Liver (tissue), 9 donors: ENCODE measurements around the gene DCHS2. TPM values are rescaled to one million over a fixed set of nuclear protein-coding genes. Genes with fewer than 3 reads are reported as not detected.

ENCODE experiments used
- DNase-seq: peaks from one replicate; pipeline ENCODE4 v3.0.0-alpha.2; 2017; ENCODE audit warnings: low spot score
- H3K27ac ChIP-seq, 2 donors: one replicate each; pipeline ENCODE4 v1.7.0; 2013; ENCODE audit warnings: inconsistent platforms in 2 of 2, low read length in 2 of 2, control low read depth in 1 of 2, low read depth in 1 of 2, mild to moderate bottlenecking in 1 of 2
- H3K27me3 ChIP-seq, 4 donors: one replicate each; pipeline versions ENCODE4 v1.6.1 to v1.7.0; 2013; ENCODE audit warnings: low read length in 3 of 4, inconsistent platforms in 1 of 4, mild to moderate bottlenecking in 1 of 4, moderate library complexity in 1 of 4; ENCODE audit not compliant: control insufficient read depth in 4 of 4, insufficient read depth in 4 of 4
- H3K36me3 ChIP-seq, 4 donors: one replicate each; pipeline versions ENCODE4 v1.6.1 to v1.7.0; 2013; ENCODE audit warnings: low read length in 3 of 4, mild to moderate bottlenecking in 3 of 4, low read depth in 1 of 4, moderate library complexity in 1 of 4; ENCODE audit not compliant: control insufficient read depth in 4 of 4, insufficient read depth in 3 of 4
- H3K4me1 ChIP-seq, 4 donors: one replicate each; pipeline versions ENCODE4 v1.6.1 to v1.7.0; 2013; ENCODE audit warnings: low read length in 3 of 4, mild to moderate bottlenecking in 3 of 4, moderate library complexity in 1 of 4; ENCODE audit not compliant: control insufficient read depth in 4 of 4, insufficient read depth in 4 of 4
- H3K4me3 ChIP-seq, 3 donors: one replicate each; pipeline versions ENCODE4 v1.6.1 to v1.7.0; 2013; ENCODE audit warnings: low read length in 3 of 3, control low read depth in 1 of 3, low read depth in 1 of 3, mild to moderate bottlenecking in 1 of 3
- H3K9ac ChIP-seq, 2 donors: one replicate each; pipeline ENCODE4 v1.7.0; 2013; ENCODE audit warnings: low read length in 2 of 2, mild to moderate bottlenecking in 2 of 2, moderate library complexity in 2 of 2, control low read depth in 1 of 2, low read depth in 1 of 2
- H3K9me3 ChIP-seq, 4 donors: one replicate each; pipeline versions ENCODE4 v1.6.1 to v1.7.0; 2013; ENCODE audit warnings: low read length in 3 of 4; ENCODE audit not compliant: control insufficient read depth in 4 of 4
- ATF3 ChIP-seq: IDR thresholded peaks from 2 replicates; pipeline ENCODE4 v1.6.1; 2016; ENCODE audit warnings: antibody characterized with exemption
- CTCF ChIP-seq: fragments of 150-350 bp; IDR thresholded peaks from 2 replicates; pipeline ENCODE4 v1.5.1; 2017; ENCODE audit warnings: improper control_type of control experiment, low read depth, low read length; ENCODE audit not compliant: missing input control
- EGR1 ChIP-seq, 2 donors: IDR thresholded peaks; 2 replicates each; pipeline ENCODE4 v1.6.1; 2016 to 2018; ENCODE audit warnings: antibody characterized with exemption in 2 of 2, low read depth in 2 of 2
- FOXA1 ChIP-seq: IDR thresholded peaks from 2 replicates; pipeline ENCODE4 v1.6.1; 2016; ENCODE audit warnings: antibody characterized with exemption
- FOXA2 ChIP-seq: IDR thresholded peaks from 2 replicates; pipeline ENCODE4 v1.6.1; 2016; ENCODE audit warnings: antibody characterized with exemption
- GABPA ChIP-seq, 2 donors: IDR thresholded peaks in 1 of 2; conservative IDR thresholded peaks in 1 of 2; 2 replicates each; pipeline ENCODE4 v1.6.1; 2016; ENCODE audit warnings: antibody characterized with exemption in 2 of 2, mild to moderate bottlenecking in 1 of 2, moderate library complexity in 1 of 2
- HNF4G ChIP-seq: IDR thresholded peaks from 2 replicates; pipeline ENCODE4 v1.6.1; 2016; ENCODE audit warnings: antibody characterized with exemption
- JUND ChIP-seq, 2 donors: IDR thresholded peaks; 2 replicates each; pipeline ENCODE4 v1.6.1; 2016; ENCODE audit warnings: antibody characterized with exemption in 2 of 2
- MAX ChIP-seq: IDR thresholded peaks from 2 replicates; pipeline ENCODE4 v1.6.1; 2016; ENCODE audit warnings: antibody characterized with exemption
- NR2F2 ChIP-seq: IDR thresholded peaks from 2 replicates; pipeline ENCODE4 v1.6.1; 2016; ENCODE audit warnings: antibody characterized with exemption
- RAD21 ChIP-seq, 2 donors: IDR thresholded peaks; 2 replicates each; pipeline ENCODE4 v1.6.1; 2016; ENCODE audit warnings: antibody characterized with exemption in 2 of 2, mild to moderate bottlenecking in 2 of 2
- REST ChIP-seq: IDR thresholded peaks from 2 replicates; pipeline ENCODE4 v1.6.1; 2016; ENCODE audit warnings: antibody characterized with exemption, mild to moderate bottlenecking
- SP1 ChIP-seq: IDR thresholded peaks from 2 replicates; pipeline ENCODE4 v1.6.1; 2018; ENCODE audit warnings: antibody characterized with exemption, mild to moderate bottlenecking
- TAF1 ChIP-seq: conservative IDR thresholded peaks from 2 replicates; pipeline ENCODE4 v1.6.1; 2016; ENCODE audit warnings: antibody characterized with exemption, mild to moderate bottlenecking
- YY1 ChIP-seq: IDR thresholded peaks from 2 replicates; pipeline ENCODE4 v1.6.1; 2016; ENCODE audit warnings: antibody characterized with exemption, mild to moderate bottlenecking
- ZBTB33 ChIP-seq: IDR thresholded peaks from 2 replicates; pipeline ENCODE4 v1.6.1; 2016; ENCODE audit warnings: antibody characterized with exemption
- WGBS: extraction: QIAGEN DNeasy Blood & Tissue Kit; methylation state at CpG from one replicate; pipeline ENCODE4 v1.1.7; 2013; 5-methylcytosine and 5-hydroxymethylcytosine counted together
- polyA plus RNA-seq, 2 donors: library from polyadenylated mRNA; stranded (reverse) in 1 of 2; unstranded in 1 of 2; fragments of 200-250 nt in 1 of 2; fragments of >200 nt in 1 of 2; fragmentation: Nextera tagmentation in 1 of 2; extraction: Ambion mirVana in 1 of 2; gene quantifications; one replicate each; pipeline versions ENCODE4 v1.2.1 to v1.2.3, GENCODE V29; 2013 to 2015
- total RNA-seq, 2 donors: library from RNA; depleted of rRNA; stranded (reverse); fragments of >200 nt; gene quantifications; one replicate each; pipeline ENCODE4 v1.2.3, GENCODE V29; 2014
- donor health status: healthy.
- donor health status: healthy.
- donor health status: healthy.
- donor health status: healthy.
- donor health status: healthy.

The DCHS2 gene
- total and polyA plus RNA-seq, 4 donors, result 0.07 to 0.50 (median 0.09) TPM; not detected in 1

GRCh38 chr4:154366956-154367355, 124.6 kb downstream of the DCHS2 start:
- no peaks in the 10 kb centered on the region for H3K9me3 ChIP-seq
- no peak overlapping the region for H3K9ac ChIP-seq
- no peak overlapping the region for H3K27ac ChIP-seq
- no peak for TF ChIP-seq RAD21 (IDR thresholded peaks at IDR 0.05)
- TF ChIP-seq HNF4G, result no peak
- TF ChIP-seq FOXA2, result no peak
- WGBS, result 71% methylated on average over 4 of the region's 4 CpGs
- no peak for DNase-seq
- no peaks in the 10 kb centered on the region for H3K36me3 ChIP-seq
- H3K27me3 ChIP-seq, result peaks cover 0 to 4% (median 0%) of the 10 kb centered on the region in 4 donors
- H3K4me1 ChIP-seq, result no peaks in the 10 kb centered on the region
- no peak overlapping the region for H3K4me3 ChIP-seq

GRCh38 chr4:154364066-154364845, 127.3 kb downstream of the DCHS2 start:
- Histone ChIP-seq H3K4me3 (no peak overlapping the region), H3K27ac (no peak overlapping the region), H3K9ac (no peak overlapping the region), H3K27me3 (no peaks in the 10 kb centered on the region), H3K4me1 (no peaks in the 10 kb centered on the region), H3K9me3 (peaks cover 0 to 2% (median 0%) of the 10 kb centered on the region in 4 donors), H3K36me3 (no peaks in the 10 kb centered on the region)
- no peak for DNase-seq
- WGBS, result 74% methylated on average over 7 of the region's 7 CpGs
- TF ChIP-seq CTCF (no peak), TAF1 (no peak), RAD21 (IDR thresholded peaks at IDR 0.05) (no peak), YY1 (no peak), MAX (no peak), ATF3 (no peak), GABPA (IDR thresholded peaks at IDR 0.05 in 1 of 2, conservative IDR thresholded peaks at IDR 0.05 in 1 of 2) (no peak), HNF4G (no peak), EGR1 (IDR thresholded peaks at IDR 0.05; ENCODE audit: low read depth in 2 of 2) (no peak), SP1 (no peak), REST (no peak), NR2F2 (no peak), ZBTB33 (no peak), FOXA1 (no peak), JUND (IDR thresholded peaks at IDR 0.05) (no peak)
